GM21526 (cell line): ENCODE data around the gene SPAG17.

Experiments used
- ATAC-seq: cut with Tn5 transposase; IDR thresholded peaks from one replicate; pipeline ENCODE4 v1.9.1; 2021; ENCODE audit warnings: moderate library complexity; ENCODE audit not compliant: unreplicated experiment, low FRiP score

SPAG17 gene

DNA sequence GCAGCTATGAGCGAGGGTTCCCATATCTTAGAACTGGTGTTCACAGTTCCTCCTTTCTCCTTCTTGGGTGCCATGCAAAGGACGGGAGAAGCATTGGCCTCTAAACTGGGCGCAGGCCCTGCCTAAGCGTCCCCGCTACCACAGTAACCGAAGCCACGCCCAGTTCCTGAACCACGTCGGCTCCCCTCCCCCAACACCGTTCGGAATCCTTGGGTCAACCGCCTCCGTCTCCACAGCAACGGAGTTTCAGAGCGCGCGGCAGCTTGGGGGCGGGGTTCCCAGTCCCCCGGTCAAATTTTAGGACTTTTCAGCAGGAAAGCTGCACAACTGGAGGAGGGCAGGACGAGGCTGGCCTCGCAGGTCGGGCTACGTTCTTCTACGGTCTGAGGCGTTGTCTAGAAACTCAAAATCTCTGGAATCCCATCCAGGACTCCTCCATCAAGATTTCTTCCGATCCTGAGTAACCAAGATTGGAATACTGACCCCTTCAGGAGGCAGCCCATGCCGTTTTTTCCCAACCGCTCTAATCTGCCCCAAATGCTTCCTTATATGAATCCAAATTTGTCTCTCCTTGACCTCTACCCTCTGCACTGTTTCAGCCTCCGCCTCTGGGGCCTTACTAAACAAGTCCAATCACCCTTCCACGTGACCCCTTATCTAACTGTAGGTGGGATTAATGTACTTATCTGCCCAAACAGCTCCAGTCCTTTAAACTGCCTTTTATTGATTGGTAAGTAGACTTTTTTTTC is at the start of gene SPAG17:
Gene SPAG17, minus strand, starts transcription at position 145 of the 749 bp plus-strand sequence. Its CDS starts 71 bp downstream, at position 74.
- no peak for ATAC-seq

DNA sequence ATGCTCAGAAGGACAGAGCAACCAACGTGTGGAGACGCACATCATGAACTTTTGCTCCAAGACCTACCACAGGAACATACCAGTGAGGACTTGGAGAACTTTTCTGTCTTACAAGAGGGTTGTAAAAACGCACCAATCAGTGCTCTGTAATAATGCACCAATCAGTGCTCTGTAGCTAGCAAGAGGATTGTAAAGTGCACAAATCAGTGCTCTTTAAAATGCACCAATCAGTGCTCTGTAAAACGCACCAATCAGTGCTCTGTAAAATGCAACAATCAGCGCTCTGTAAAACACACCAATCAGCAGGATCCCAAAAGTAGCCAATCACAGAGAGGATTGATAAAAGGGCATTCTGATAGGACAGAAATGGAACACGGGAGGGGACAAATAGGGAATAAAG is 40.4 kb upstream of the SPAG17 start:
- ATAC-seq: no peak

DNA sequence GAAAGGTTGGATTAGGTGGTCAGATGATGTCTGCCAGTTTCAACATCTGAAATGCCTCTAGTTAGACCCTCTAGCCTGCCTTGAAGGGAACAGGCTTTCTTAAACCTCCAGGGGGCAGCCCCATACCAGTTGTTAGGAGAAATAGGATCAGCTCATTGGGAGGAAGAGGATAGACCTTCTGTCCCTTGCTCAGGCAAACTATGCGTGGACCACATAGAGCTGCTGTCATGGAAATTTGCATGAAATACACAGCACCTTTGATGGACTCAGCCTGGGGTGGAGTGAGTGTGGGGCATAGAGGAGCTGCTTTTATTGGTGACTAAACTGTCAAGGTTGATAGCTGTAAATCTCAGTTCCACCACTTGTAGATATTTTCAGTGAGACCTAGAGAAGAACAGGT is 38.4 kb upstream of the SPAG17 start:
- no peak for ATAC-seq

DNA sequence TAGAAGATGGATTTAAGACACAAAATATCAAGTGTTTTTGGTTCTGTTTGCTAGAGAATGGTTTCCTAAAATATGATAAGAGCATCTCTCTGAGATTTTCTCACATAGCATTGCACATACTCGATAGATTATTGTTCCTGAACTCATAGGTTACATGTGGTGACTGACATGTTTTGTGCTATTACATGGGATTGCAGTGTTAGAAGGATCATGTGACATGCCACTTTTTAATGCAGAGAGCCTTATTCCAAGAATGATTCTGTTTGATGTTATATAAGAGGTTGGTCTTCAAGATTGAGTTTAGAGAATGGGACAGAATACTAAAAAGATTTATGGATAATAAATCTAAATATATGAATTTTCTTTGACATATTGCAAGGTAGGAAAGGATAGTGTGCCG is 34.4 kb upstream of the SPAG17 start:
- ATAC-seq: no peak

DNA sequence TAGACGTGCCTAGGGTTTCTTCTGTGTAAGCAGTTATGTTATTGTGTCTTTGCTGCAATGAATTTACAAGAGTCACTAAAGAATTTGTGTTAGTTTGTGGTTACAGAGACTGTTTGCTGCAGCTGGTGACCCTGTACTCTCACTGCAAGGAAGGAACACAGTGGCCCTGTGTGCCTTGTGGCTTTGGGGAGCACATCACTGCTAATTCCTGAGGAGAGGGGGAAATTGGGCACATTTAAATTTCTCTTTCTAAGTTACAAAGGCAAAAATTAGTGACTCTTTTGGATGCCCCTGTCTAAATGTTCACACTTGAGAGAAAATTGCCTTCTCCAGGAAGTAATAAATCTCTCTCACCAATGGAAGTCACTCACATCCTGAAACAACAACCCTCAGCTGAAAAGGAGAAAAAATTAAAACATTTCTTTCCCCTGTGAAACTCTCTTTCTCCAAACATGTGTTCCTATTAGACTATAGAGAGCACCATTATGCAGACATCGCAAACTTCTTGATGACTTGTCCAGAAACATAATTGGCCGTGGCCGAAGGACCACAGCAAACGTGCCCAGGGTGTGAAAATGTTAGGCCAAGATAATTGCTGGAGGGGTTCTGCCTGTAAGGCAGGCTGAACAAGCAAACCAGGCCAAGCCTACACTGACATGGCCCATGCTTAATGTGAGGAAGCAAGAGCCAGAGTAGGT is 32.3 kb upstream of the SPAG17 start:
- no peak for ATAC-seq

DNA sequence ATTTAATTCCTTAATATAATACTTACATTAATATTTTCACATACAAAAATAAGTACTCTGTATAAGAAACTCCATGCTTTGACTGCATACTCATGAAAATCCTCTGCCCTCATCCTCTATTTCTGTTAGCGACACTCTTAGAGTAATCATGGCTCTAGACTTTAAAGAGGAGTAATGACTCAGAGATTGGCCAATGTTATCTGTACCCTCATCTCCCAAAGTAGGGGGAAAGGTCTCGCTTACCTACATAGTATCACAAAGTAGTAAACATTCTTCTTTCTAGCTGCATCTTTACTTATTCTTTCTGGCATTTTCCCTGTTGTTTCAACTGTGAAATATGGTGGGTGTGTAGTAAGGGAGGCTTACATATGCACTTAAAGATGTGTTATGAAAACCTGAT is 29.8 kb upstream of the SPAG17 start:
- ATAC-seq: no peak

DNA sequence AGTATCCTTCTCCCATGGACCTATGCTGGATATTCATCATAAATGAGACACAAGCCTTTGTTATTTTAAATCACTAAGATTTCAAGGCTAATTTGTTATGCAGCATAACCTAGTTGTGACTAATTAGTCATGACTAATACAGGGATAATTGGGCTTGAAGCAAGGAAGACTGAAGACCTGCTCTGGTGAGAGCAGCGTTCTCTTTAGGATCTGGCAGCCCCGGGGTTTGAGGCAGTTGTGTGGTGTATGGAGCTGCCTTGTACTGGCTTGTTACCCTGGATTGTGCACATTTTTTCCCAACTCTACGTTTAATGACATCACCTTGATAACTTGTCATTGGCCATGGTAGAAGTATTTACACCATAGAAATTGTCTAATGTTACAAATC is 25.7 kb upstream of the SPAG17 start:
- no peak for ATAC-seq

DNA sequence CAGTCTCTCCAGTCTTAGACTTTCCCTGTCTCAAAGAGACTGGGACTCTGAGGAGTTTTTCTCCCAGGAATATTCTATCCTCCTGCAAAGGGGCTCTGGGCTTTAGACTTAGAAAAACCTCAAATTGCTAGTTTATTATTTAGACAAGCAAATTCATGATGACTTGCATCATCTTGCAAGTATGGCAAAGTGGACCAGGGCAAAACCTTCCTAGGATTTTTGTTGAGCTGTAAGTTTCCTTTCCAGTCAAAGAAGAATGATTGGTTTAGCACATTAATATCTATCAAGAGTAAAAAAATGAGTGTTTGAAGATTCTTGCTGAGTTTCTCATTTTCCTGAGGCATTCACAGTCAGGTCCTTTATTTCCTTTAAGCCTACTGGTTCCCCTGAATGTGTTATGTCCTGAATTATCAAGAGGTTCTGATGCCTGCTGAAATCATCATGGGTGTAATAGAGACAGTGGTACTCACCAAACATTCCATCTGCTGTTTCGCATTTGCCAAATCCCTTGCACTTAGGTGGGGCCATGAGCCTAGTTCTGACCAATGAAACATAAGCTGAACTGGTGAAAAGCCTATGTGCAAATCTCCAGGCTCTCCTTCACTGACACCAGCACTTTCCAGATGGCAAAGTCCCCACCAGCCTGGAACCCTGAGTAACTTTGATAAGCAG is 25.2 kb upstream of the SPAG17 start:
- ATAC-seq: no peak

DNA sequence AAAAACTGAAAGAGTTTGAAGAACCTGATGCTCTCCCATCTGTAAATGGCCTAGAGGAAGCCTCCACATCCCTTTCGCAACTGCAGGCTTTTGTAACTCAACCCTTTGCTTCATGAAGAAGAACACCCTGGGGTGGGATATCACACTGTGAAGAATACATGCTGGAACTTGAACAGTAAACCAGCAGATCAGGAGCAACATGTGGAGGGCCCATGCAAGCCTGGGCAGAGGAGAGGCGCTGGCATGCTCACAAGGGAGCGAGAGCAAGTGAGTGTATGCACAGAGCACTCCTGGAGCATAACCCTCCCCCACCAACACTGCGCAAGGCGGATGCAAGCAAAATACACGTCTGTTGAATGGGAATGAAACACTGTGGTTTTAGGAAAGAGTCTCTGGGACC is 24.6 kb upstream of the SPAG17 start:
- ATAC-seq: no peak

DNA sequence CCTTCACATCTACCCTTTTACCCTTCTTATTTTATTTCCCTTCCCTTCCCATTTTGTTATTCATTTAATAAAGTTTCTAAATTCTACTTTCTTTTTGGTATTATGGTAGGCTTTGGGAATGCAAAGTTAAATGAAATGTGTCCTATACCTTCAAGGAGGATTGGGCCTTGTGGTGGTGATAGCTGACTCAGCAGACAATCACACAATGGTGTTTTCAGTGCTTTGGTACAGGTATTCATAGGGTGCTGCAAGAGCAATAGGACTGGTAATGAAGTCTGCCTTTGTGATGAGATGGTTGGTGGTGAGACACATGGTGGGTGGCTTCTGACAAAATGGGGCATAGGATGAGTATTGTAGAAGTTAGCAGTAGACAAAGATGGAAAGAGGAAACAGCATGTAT is 21.9 kb upstream of the SPAG17 start:
- no peak for ATAC-seq

DNA sequence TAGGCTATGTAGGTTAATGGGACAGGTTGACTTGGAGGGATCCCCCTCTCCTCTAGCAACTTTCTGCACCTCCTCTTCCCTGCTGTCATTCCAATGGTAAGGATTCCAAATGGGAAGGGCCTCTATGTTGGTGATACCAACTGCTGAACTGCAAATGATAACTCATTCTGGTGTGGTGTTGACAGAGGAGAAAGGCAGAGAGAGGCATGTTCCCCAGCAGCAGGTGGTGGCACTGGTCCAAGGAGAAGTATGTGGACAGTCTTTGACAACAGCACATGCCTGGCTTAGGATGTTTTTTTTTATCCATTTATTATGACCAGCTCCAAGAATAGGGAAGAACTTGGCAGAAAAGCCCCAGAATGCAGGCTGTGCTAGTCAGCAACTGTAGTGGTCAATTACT is 19.6 kb upstream of the SPAG17 start:
- no peak for ATAC-seq

DNA sequence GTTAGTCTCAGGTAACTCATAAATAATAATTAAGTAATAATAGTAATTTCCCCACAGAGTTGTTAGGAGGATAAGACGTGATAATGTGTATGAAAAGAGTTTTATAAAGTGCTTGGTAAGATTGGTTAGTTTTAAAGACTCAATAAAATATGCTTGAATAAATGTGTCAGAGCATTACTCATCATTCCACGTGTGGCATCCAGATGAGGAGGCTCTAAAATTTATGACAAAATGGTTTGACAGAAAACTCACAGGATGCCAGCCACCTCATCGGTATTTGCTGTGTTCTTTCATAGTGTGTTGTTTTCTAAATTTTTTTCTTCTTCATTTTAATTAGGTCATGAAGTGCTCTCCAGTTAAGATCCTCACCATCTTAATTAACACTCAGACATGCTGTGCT is 19.1 kb upstream of the SPAG17 start:
- ATAC-seq: no peak

DNA sequence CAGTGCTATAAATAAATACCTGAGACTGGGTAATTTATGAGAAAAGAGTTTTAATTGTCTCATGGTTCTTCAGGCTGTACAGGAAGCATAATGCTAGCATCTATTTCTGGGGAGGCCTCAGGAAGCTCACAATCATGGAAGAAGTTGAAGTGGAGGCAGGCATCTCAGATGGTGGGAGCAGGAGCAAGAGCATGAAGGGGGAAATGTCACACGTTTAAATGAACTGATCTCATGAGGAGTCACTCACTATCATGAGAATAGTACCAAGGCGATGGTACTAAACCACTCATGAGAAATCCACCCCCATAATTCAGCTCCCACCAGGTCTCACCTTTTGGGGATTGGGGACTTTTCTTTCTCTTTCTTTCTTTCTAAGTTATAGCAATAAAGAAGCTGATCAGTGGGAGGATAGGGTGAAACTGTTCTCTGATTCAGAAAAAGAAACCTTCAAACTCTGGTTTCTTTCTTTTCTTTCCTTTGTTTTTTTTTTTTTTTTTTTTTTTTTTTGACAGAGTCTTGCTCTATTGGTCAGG is 17.1 kb upstream of the SPAG17 start:
- ATAC-seq: no peak

DNA sequence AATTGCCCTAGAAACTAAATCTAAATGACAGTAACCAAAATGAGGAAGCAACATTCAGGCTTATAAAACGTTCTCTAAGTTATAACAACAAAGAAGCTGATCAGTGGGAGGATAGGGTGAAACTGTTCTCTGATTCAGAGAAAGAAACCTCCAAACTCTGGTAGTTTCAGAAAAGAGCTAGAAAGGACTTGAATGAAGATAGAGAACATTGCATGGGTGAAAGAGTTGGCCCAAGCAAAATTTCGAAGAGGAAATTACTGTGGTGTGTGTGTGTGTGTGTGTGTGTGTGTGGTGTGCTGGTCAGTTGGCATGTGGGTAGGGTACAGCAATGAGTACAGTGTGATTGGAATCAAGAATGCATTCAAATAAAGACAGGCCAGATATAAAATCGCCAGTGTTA is 16.5 kb upstream of the SPAG17 start:
- ATAC-seq: peak; percentile 75

DNA sequence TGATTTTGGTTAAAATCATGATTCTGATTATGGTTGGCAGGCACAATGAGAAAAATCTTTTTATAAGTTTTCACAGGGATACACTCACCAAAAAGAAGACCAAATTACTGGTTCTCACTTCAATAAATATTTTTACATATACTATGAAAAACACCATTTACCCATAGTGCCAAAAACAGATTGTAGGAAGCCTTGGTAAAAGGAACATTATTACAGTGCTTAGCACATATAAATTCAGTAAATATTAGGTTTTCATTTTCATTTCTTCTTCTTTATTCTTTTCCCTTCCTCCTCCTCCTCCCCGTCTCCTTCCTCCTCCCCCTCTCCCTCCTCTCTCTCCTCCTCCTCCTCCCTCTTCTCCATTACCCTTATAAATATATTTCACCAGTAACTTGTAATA is 15.8 kb upstream of the SPAG17 start:
- no peak for ATAC-seq

DNA sequence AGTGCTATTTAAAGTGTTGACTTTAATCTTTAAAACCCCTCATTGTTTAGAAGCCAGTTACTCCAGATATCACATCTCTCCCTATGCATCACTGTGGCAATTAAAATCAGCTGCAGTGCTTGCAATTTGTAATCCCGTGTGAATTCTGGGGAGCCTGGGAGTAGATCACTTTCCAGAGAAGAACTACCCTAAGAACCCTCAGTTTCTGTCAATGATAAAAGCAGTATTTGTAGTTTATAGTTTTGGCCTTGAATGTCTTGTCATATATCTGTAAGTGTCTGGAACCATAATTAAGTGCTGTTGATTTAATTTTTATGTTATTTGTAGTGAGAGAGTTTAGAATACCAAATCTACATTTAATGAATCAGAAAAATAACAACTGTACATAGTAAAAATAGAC is 5.5 kb upstream of the SPAG17 start:
- no peak for ATAC-seq

DNA sequence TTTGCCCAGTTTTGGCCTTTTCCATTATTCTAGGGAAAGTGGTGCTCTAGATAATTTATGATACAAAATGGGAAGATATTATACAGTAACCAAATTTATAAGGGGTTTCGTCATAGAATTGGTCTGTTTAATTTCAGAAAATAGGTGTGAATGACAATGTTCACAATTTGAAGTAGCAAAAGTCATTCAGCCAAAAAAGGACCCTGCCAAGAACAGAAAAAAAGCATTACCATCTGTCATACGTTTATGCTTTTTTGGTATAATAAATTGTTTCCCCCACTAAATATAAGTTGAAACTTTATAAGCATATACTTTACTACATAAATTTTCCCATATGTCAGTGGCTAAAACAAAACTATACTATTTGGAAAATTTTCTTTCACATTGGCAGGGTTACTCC is 4.5 kb upstream of the SPAG17 start:
- no peak for ATAC-seq

DNA sequence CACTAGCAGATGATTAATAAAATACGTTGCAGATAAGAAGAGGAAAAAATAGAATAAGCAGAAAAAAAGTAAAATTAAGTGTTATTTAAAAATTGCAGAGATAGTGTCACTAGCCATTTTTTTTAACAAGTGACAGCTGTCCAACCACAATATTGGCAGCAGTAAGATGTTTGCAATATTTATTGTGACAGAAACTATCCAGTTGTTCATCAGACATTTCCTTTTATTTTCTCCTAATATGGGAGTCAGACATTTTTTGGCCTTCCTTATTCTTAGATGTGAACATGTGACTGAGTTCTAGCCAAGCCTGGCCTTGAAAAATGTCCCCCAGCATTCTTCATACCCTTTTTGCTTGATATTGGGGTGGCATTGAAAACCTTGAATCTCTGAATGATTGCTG is 3.4 kb upstream of the SPAG17 start:
- ATAC-seq: no peak

DNA sequence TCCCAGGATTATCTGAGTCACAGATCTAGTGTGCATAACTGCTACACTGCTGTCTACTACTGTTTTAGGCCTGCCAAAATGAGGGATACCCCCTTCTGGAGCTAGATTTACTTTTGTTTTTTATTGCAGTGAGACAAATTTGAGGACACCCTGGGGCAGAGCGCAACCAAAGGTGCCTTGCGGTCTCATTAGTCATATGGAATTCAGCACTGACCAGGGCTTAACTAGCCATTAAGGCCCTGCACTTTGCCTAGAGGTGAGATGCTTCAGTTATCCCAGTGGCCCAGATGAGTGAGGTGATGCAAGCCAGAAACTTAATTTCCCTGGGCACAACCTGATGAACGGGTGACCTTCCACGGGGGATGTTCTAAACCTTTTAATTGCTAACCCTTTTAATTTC is 998 bp upstream of the SPAG17 start:
- no peak for ATAC-seq

DNA sequence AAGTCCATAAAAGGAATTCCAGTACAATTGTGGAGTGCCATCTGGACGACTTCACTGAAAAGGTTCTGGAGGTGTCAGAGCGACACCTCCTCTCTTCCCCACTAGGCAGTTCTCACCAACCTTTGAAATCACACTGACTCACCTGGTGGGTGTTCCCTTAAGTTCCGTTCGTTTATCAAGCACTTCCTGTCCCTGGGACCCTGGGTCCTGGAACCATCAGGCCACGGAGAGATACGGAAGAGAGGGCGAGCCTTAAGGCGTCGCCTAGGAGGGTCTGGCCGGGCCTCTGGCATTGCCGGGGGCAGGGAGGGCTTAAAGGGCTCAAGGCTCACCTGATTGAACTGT is 317 bp downstream of the SPAG17 start:
- no peak for ATAC-seq

DNA sequence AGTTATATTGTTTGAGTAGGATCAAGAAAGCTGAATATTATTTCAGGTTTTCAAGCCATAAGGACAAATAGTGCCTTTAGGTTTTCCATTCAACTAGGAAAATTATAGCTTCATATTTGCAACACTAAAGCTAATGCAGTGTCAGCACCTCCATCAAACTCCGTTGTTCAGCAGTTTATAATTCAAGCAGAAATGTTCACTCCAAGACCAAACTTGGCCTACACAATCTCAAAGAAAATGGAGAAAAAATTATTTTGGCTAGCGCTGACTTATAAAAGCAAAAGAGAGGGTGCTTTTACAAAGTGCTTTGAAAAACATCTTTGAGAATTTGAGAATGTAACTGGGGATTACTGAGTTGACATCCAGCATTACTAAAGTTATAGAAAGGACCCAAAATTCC is 1.4 kb downstream of the SPAG17 start:
- no peak for ATAC-seq

DNA sequence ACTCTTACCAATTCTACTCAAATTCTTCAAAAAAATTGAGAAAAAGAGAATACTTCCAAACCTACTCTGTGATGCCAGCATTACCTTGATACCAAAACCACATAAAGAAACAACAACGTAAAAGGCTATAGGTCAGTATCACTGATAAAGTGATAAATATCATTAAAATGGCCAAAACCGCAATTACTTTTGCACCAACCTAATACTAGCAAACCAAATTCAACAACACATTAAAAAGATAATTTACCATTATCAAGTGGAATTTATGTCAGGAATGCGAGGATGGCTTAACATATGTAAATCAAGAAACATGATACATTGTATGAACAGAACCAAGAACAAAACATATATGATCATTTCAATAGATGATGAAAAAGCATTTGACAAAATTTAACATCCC is 7.0 kb downstream of the SPAG17 start:
- ATAC-seq: no peak
